Activated naive CD8-positive, alpha-beta T cell treated with anti-CD3 and anti-CD28 coated beads, Interleukin-2, amount 50 U/mL, for 24 hours (primary cell): ENCODE results near the gene KCTD10.

Source experiments
- ATAC-seq: fragments of 150-1000 bp; cut with Tn5 transposase; one replicate; pipeline ENCODE4 v1.10.0; 2021
- DNase-seq: peaks from one replicate; pipeline ENCODE4 v3.0.0; 2021
- H3K27ac Mint-ChIP-seq: one replicate; pipeline ENCODE4 v1.8.0; 2021; ENCODE audit warnings: mild to moderate bottlenecking, mixed read lengths
- H3K27me3 Mint-ChIP-seq: one replicate; pipeline ENCODE4 v1.8.0; 2021; ENCODE audit warnings: mixed read lengths
- H3K36me3 Mint-ChIP-seq: one replicate; pipeline ENCODE4 v1.8.0; 2021; ENCODE audit warnings: low read depth, mixed read lengths
- H3K4me1 Mint-ChIP-seq: one replicate; pipeline ENCODE4 v1.8.0; 2021; ENCODE audit warnings: mixed read lengths
- H3K4me3 Mint-ChIP-seq: one replicate; pipeline ENCODE4 v1.8.0; 2021; ENCODE audit warnings: mild to moderate bottlenecking, moderate library complexity, mixed read lengths
- H3K9me3 Mint-ChIP-seq: one replicate; pipeline ENCODE4 v1.8.0; 2021; ENCODE audit warnings: mixed read lengths

The KCTD10 gene

DNA sequence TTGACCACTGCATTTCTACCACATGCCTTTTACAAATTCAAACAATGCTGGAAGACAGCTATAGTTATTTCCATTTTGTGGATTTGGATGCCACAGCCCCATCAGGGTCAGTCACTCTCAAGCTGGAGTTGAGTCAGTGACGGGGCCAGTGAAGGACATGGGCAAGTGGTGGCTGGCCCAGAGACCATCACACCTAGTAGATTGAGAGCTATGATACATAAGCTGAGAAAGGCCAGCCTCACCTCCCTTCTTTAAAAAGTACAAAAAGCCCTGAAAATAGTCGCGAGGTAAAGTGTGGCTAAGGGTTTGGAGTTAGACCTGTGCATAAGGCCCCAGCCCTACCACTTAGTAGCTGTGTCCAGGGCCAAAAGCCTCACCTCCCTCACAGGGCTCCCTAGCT is 4.1 kb downstream of the KCTD10 start:
- Mint-ChIP-seq H3K27me3 (no peaks in the 10 kb centered on the region), H3K36me3 (peaks cover 6% of the 10 kb centered on the region), H3K4me3 (no peak overlapping the region), H3K27ac (no peak overlapping the region), H3K9me3 (no peaks in the 10 kb centered on the region), H3K4me1 (peaks cover 17% of the 10 kb centered on the region)
- ATAC-seq: no peak
- no peak for DNase-seq

DNA sequence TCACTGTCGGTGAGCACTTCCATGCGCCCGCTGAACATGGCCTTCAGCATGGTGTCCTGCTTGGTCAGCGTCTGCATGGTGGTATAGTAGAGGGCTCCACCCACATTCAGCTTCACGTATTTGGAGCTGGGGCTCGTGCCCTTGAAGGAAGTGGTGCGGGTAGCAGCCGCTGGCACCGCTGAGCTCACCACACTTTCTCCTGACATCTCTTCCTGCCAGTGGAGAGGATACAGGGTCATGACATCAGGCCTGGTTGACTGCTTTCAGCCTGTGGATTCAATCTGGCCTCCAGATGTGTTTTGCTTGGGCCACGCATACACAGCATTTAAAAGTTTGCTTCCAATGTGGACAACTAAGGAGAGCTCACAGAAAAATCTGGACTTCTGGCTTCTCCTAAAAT is 7.6 kb downstream of the KCTD10 start:
- no peaks in the 10 kb centered on the region for H3K9me3 Mint-ChIP-seq
- H3K27ac Mint-ChIP-seq: no peak overlapping the region
- no peak for DNase-seq
- H3K4me3 Mint-ChIP-seq: no peak overlapping the region
- H3K4me1 Mint-ChIP-seq: peaks cover 3% of the 10 kb centered on the region
- H3K27me3 Mint-ChIP-seq: no peaks in the 10 kb centered on the region
- ATAC-seq: no peak
- H3K36me3 Mint-ChIP-seq: peaks cover 11% of the 10 kb centered on the region

DNA sequence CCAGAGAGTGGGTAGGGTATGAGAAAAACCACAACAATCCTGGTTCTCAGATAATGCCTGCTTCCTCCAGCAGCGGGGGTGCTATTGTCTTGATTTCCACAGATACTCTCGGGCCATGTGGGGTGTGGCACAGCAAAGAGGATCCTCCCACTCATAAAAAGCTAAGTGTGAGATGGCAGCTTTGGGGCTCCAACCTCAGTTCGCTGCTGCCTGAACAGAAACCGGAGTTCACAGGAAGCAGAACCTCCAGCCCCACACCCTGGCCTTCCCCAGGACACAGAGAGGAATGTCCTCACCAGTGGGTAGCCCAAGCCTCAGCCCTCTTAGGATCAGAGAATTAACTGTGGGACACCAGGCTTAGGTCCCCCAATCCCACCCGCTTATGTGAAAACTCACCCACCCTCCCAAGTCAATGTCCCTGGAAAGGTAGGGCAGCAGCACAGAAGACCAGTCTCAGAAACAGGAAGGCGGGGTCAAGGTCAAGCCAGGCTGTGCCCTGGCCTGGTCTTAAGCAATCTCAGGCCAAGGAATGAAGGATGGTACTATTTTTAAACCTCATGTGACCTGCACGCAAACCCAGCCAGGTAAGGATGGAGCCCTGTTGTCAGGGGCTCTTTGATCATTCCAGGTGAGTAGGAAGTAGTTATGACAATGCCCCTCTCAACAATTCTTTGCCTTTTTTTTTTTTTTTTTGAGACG is 9.0 kb downstream of the KCTD10 start:
- peaks cover 11% of the 10 kb centered on the region for H3K36me3 Mint-ChIP-seq
- DNase-seq (no peak), ATAC-seq (no peak)
- no peaks in the 10 kb centered on the region for H3K27me3 Mint-ChIP-seq
- no peaks in the 10 kb centered on the region for H3K9me3 Mint-ChIP-seq
- peaks cover 16% of the 10 kb centered on the region for H3K4me1 Mint-ChIP-seq
- H3K27ac Mint-ChIP-seq: no peak overlapping the region
- no peak overlapping the region for H3K4me3 Mint-ChIP-seq

DNA sequence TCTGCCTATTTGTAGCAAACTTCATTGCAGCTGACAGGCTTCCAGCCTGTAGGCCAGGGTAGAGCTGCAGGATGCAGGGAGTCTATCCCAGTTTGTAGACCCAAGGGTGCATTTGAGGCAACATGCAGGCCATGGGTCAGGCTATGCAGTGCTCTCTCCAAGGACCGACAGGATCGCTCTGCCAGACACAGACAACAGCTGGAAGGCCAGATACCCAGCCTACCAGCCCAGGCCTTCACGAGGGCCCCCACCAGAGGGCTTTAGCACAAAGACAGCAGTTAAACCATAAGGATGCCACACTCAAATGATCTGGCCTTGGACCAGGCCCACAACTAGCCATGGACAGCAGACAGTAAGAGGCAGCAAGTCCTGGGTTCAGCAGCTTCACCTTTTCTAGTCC is 10.3 kb downstream of the KCTD10 start:
- no peaks in the 10 kb centered on the region for H3K27me3 Mint-ChIP-seq
- peaks cover 23% of the 10 kb centered on the region for H3K4me1 Mint-ChIP-seq
- peaks cover 11% of the 10 kb centered on the region for H3K36me3 Mint-ChIP-seq
- no peak overlapping the region for H3K27ac Mint-ChIP-seq
- H3K4me3 Mint-ChIP-seq: no peak overlapping the region
- no peak for ATAC-seq
- no peaks in the 10 kb centered on the region for H3K9me3 Mint-ChIP-seq
- no peak for DNase-seq

DNA sequence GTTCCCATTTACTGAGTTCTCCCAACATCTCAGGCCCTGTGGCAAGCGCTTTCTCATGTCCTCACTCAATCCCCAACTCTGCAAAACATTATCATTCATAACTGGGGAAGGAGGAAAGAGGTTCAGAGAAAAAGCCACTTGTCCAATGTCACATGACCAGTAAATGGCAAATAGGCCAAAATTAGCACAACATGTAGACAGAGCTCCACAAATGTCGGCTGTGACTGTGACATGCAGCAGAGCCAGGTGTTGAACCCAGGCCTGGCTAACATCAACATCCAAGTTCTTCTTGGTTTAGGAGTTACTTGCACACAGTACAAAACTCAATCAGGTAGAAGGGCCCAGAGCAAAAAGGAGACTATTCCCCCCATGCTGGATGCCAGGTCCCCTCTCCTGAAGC is 10.8 kb downstream of the KCTD10 start:
- peaks cover 27% of the 10 kb centered on the region for H3K4me1 Mint-ChIP-seq
- no peaks in the 10 kb centered on the region for H3K9me3 Mint-ChIP-seq
- H3K27me3 Mint-ChIP-seq: no peaks in the 10 kb centered on the region
- H3K4me3 Mint-ChIP-seq: no peak overlapping the region
- no peak overlapping the region for H3K27ac Mint-ChIP-seq
- no peak for DNase-seq
- no peak for ATAC-seq
- H3K36me3 Mint-ChIP-seq: peaks cover 11% of the 10 kb centered on the region

DNA sequence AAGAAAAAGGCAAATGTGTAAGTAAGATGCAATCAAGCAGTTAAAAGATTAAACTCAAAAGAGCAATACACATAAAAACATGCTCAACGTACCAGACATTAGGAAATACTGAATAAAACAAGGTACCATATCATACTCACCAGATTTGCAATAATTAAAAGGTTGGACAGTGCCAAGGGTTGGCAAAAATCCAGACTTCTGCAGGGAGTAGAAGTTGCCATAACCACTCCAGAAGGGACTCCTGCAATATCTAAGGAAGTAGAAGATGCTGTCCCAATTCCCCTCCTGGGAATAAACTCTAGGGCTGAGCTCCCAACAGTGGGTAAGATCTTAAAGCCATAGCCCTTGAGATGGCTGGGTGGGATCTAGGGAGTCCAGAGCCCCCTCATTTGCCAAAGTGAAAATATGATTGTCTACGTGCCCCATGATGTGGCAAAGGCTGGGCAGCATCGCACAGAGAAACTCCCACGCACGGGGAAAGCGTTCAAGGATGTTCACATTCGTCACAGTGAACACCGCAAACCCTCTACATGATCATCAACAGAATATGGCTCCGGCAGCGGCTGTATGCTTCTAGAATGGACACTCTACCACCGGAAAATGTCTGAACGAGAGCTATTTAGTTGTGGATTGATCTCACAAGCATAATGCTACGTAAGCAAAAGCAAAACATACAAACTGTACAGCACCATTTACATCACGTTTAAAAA is 12.3 kb downstream of the KCTD10 start:
- H3K27me3 Mint-ChIP-seq: no peaks in the 10 kb centered on the region
- H3K4me3 Mint-ChIP-seq: no peak overlapping the region
- H3K36me3 Mint-ChIP-seq: peaks cover 11% of the 10 kb centered on the region
- H3K9me3 Mint-ChIP-seq: no peaks in the 10 kb centered on the region
- ATAC-seq: no peak
- H3K4me1 Mint-ChIP-seq: peaks cover 28% of the 10 kb centered on the region
- H3K27ac Mint-ChIP-seq: no peak overlapping the region
- no peak for DNase-seq

DNA sequence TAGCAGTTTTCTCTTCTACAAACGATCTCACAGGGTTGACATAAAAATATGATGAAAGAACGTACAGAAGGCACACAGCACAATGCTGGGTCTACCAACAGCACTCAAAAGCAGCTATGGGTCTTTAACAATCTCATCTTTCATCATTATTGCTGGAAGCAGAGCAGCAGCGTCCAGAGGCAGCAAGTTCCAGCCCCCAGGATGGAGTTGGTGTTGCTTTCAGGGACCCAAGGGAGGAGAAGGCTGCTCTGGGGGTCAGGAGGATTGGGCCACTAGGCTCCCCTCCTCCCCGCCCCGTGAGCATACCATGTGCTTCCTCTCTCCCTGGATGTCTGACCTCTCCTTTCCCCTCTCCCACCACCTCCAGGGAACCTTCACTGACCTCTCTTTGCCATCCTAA is 13.3 kb downstream of the KCTD10 start:
- DNase-seq: no peak
- no peak for ATAC-seq
- H3K27me3 Mint-ChIP-seq: no peaks in the 10 kb centered on the region
- no peak overlapping the region for H3K4me3 Mint-ChIP-seq
- H3K4me1 Mint-ChIP-seq: peaks cover 32% of the 10 kb centered on the region
- H3K27ac Mint-ChIP-seq: no peak overlapping the region
- H3K9me3 Mint-ChIP-seq: no peaks in the 10 kb centered on the region
- H3K36me3 Mint-ChIP-seq: peaks cover 9% of the 10 kb centered on the region

DNA sequence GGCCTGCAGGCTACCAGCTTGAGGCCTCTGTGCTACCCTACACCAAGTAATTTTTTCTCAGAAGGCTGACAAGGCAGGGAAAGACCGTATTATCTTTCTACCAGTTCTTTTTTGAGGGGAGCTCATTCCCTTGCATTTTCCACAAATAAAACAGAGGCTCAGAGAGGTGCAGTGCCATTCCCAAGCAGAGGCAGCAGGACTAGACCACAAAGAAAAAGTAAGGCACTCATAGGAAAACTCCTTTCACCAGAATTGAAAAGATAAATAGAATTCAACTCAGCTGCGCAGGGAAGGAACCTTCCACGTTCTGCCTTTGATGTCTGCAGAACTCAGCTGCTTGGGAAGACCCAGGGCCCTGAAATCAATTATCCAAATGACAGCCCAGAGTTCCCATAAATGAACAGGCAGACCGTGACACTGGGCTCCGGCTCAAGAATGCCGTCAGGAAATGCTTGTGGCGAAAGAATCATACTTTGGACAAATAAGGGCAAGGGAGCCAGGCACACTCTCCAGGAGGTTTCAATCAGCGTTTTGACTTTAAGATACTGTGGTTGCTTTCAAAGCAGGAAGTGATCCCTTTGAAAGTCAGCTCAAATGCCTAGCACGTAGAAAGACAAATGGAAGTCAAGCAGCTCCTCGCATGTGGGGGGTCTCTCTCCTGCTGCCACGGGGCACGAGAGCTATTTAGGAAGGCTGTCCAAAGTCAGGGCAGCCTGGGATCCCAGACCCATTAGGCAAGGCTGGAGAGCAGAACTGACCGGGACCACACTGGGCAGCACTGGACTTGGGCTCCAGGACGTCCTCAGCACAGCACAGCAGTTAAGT is 14.0 kb downstream of the KCTD10 start:
- Mint-ChIP-seq H3K36me3 (peaks cover 7% of the 10 kb centered on the region), H3K27ac (peak overlapping the region; percentile 11), H3K9me3 (no peaks in the 10 kb centered on the region), H3K27me3 (no peaks in the 10 kb centered on the region), H3K4me3 (no peak overlapping the region), H3K4me1 (peaks cover 36% of the 10 kb centered on the region)
- ATAC-seq: no peak
- DNase-seq: no peak

DNA sequence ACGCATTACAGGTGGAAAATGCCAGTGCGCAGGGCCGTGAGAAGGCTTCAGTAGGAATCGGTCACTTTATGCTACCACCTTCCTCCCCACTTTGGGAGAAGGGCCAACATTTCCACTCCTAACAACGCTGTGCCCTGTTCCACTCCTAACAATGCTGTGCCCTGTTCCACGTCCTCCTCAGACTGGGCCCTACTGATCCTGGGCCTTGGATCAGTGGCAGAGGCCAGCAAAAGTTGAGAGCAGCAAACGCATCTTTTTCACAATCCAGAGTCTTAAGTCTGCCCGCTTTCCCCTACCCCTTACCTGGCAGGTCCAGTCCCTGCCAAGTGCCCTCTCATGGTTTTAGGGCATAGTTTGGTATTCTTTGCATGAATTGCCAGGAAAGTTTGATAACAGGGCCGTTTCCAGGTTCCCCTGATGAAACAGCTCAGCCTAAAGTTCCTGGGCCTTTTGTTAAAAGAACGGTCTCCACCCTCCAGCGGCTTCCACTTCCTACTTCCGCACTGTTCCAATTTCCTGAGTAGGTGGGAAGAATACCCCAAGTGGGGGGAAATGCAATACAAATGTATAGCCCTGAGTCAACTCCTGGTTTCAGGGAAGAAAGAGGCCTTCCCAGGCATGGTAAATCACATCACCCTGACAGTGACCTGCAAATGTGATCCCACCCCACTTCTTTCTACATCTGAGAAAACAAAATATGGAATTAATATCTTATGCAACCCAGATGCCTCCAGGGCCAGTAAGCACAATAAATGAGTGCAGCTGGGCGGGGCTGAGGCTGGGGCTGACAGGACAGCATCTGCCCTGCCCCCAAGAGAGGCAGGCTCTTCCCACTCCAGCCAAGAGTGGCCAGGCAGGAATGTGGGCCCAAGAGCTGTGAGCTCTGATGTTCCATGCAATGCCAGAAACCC is 15.0 kb downstream of the KCTD10 start:
- H3K27me3 Mint-ChIP-seq: no peaks in the 10 kb centered on the region
- no peak for ATAC-seq
- H3K9me3 Mint-ChIP-seq: no peaks in the 10 kb centered on the region
- peaks cover 10% of the 10 kb centered on the region for H3K36me3 Mint-ChIP-seq
- no peak for DNase-seq
- H3K4me3 Mint-ChIP-seq: no peak overlapping the region
- no peak overlapping the region for H3K27ac Mint-ChIP-seq
- H3K4me1 Mint-ChIP-seq: peaks cover 40% of the 10 kb centered on the region

DNA sequence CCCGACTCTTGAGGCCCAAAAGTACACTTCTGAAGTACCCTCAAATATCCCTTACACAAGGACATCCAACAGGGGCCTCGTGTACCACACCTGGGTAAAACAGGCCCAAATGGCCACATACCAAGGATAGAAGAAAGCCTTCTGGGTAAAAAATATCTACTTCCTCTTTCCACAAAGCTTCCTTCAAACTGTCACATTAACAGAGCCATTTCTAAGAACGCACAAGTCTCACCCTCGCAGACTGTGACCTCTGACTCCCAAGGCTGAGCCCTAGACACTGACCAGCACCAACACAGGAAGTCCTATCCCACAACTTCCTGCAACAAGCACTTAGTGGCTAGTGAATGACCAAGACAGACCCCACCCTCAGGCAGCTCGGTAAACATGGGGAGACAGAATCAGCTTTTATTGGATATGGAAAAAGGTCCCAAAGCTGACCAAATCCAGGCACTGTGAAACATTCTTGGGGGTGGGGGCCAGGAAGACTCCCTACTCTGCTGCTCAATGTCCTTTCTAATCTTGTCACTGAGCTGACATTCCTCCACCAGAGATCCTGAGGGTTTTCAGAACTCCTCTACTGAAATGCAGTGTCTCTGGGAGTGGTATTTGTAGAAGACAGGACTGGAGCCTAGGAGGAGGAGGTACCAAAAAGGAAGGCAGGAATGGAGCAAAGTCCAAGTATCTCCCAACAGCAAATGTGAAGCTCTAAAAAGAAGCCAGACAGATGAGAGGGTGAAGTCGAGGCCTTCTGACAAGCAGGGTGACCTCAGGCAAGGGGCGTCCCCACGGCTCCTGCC is 15.9 kb downstream of the KCTD10 start:
- ATAC-seq (no peak), DNase-seq (no peak)
- peaks cover 18% of the 10 kb centered on the region for H3K36me3 Mint-ChIP-seq
- no peaks in the 10 kb centered on the region for H3K27me3 Mint-ChIP-seq
- peaks cover 40% of the 10 kb centered on the region for H3K4me1 Mint-ChIP-seq
- no peak overlapping the region for H3K4me3 Mint-ChIP-seq
- peak overlapping the region; percentile 19 for H3K27ac Mint-ChIP-seq
- no peaks in the 10 kb centered on the region for H3K9me3 Mint-ChIP-seq

DNA sequence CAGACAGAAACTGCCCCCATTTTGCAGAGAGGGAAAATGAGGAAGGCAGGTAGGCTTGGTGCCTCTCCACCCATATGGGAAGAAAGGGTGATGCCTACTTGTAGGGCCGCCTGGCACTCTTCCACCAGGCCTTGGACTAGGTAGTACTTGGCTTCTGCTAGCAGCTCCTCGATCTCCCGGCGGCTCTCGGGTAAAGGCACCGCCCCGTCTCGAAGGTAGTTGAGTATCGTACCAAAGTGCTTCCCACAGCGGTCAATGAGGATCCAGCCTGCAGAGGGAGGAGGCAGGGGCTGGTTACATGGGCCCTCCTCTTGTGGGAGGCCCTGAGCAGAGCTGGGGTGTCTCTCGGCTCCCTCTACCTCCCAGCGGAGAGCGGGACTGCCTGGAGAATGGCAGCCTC is 16.6 kb downstream of the KCTD10 start:
- Mint-ChIP-seq H3K36me3 (peaks cover 21% of the 10 kb centered on the region), H3K4me3 (no peak overlapping the region), H3K27ac (no peak overlapping the region), H3K27me3 (no peaks in the 10 kb centered on the region), H3K4me1 (peaks cover 40% of the 10 kb centered on the region), H3K9me3 (no peaks in the 10 kb centered on the region)
- DNase-seq: no peak
- ATAC-seq: peak; percentile 33

DNA sequence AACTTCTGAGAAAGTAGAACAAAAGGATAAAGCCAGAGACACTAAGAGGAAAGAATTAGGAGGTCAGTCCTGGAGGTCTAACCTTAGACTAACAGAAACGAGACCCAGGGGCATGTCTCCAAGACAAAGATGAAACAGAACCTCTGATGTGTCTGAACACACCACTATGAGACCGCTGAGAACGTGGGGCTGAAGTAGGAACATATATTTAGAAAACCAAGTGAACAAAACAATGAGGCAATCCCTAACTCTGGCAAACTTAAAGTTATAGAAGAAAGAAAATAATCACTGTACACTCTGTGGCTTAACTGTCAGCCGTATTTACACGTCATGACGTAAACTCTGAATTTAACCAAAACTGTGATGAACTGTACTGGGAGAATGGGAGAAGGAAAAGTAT is 17.9 kb downstream of the KCTD10 start:
- peaks cover 37% of the 10 kb centered on the region for H3K4me1 Mint-ChIP-seq
- no peak for DNase-seq
- ATAC-seq: no peak
- H3K4me3 Mint-ChIP-seq: no peak overlapping the region
- H3K27ac Mint-ChIP-seq: peak overlapping the region; percentile 10
- H3K36me3 Mint-ChIP-seq: peaks cover 24% of the 10 kb centered on the region
- H3K9me3 Mint-ChIP-seq: no peaks in the 10 kb centered on the region
- H3K27me3 Mint-ChIP-seq: no peaks in the 10 kb centered on the region

DNA sequence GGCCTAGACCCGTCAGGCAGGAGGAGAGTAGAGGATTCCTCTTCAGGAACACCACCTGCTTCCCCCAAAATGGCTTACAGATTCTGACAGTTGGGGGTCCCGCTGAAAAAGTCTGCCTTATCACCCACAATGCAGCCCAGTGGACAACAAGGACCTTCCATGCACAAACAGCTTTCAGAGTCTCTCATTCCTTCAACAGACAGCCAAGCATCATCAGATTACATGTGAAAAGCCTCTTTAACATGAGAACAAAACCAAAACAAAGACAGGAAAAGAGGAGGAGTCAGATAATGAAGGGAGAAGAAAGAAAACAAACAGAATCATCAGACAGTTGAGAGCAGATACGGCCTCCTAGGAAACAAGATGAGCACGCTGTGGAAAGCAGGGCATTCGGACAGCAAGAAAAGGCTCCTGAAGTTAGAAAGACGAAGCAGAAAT is 18.3 kb downstream of the KCTD10 start:
- H3K27ac Mint-ChIP-seq: peak overlapping the region; percentile 10
- no peaks in the 10 kb centered on the region for H3K27me3 Mint-ChIP-seq
- DNase-seq (no peak), ATAC-seq (no peak)
- H3K4me1 Mint-ChIP-seq: peaks cover 33% of the 10 kb centered on the region
- H3K9me3 Mint-ChIP-seq: no peaks in the 10 kb centered on the region
- H3K36me3 Mint-ChIP-seq: peaks cover 27% of the 10 kb centered on the region
- no peak overlapping the region for H3K4me3 Mint-ChIP-seq
